HG03066 (cell line): ENCODE measurements around the gene RASD2.

ENCODE experiments used
- ATAC-seq: cut with Tn5 transposase; IDR thresholded peaks from one replicate; pipeline ENCODE4 v1.9.1; 2021; ENCODE audit warnings: low read depth; ENCODE audit not compliant: unreplicated experiment

RASD2 gene

GRCh38 chr22:35539487-35539886 is 1.1 kb upstream of the RASD2 start:
- ATAC-seq = no peak

- ATAC-seq = no peak
These were observed 579 bp upstream of the RASD2 start for GRCh38 chr22:35539910-35540594.

- ATAC-seq = no peak
These were observed 670 bp downstream of the RASD2 start for GRCh38 chr22:35541254-35541748.

GRCh38 chr22:35542157-35542938 is 1.7 kb downstream of the RASD2 start:
- no peak for ATAC-seq

GRCh38 chr22:35542939-35543516 is 2.4 kb downstream of the RASD2 start:
- no peak for ATAC-seq

- ATAC-seq = no peak
These were observed 3.1 kb downstream of the RASD2 start for GRCh38 chr22:35543702-35544101.

- ATAC-seq = no peak
These were observed 3.6 kb downstream of the RASD2 start for GRCh38 chr22:35544189-35544588.

- no peak for ATAC-seq
These were observed 4.2 kb downstream of the RASD2 start for GRCh38 chr22:35544827-35545226.

GRCh38 chr22:35546886-35547285 is 6.3 kb downstream of the RASD2 start:
- ATAC-seq = no peak

- no peak for ATAC-seq
These were observed 7.5 kb downstream of the RASD2 start for GRCh38 chr22:35547987-35548721.

- ATAC-seq = no peak
These were observed 8.1 kb downstream of the RASD2 start for GRCh38 chr22:35548722-35549112.

GRCh38 chr22:35549328-35549727 is 8.7 kb downstream of the RASD2 start:
- ATAC-seq = no peak

GRCh38 chr22:35551549-35552177 is 11.0 kb downstream of the RASD2 start:
- ATAC-seq = no peak

- no peak for ATAC-seq
These were observed 11.7 kb downstream of the RASD2 start for GRCh38 chr22:35552196-35552842.

- ATAC-seq = no peak
These were observed 12.2 kb downstream of the RASD2 start for GRCh38 chr22:35552846-35553245.

- no peak for ATAC-seq
These were observed 12.7 kb downstream of the RASD2 start for GRCh38 chr22:35553341-35553740.

GRCh38 chr22:35554297-35554845 is 13.7 kb downstream of the RASD2 start:
- no peak for ATAC-seq

- no peak for ATAC-seq
These were observed 14.9 kb downstream of the RASD2 start for GRCh38 chr22:35555483-35555890.

- ATAC-seq = no peak
These were observed 15.4 kb downstream of the RASD2 start for GRCh38 chr22:35555946-35556547.
